Measurements from ENCODE around the gene SASH1. TPM values are rescaled to one million over a fixed set of nuclear protein-coding genes. Genes with fewer than 3 reads are reported as not detected.

The SASH1 gene
- total RNA-seq, 6 experiments from 2014 or later: 66.0 to 91.4 (median 88.4) TPM

DNA sequence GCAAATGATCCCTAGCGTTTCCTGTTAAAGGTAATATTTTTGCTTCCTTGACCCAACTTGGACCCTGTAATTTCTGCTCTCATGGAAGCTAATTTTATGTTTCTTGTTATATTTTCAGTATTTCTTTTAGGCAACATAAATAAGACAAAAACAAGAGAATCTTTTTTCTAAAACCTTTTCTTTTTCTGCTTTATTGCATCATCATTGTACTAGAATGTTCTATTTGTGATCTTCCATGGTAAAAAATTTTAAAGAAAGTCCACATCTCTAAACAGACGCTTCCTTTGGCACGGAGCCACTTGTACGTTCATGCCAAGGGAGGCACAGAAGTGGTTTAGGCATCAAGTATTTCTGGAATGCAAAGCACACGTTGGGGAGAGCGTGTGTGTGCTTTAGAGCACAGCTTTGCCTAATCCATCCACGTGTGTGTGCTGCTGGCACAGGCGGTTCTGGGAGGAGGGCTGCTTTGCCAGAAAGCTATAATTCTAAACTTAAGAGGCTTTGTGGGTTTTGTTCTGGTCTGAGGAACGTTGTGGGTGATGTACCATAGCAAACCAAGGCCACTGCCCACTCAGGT, 98.3 kb downstream of the SASH1 start:
- peaks cover 40% of the 10 kb centered on the region for H3K36me3 Mint-ChIP-seq (ENCODE audit: low read depth)
- DNase-seq: peak; percentile 88
- H3K4me1 Mint-ChIP-seq (ENCODE audit: low read depth): peaks cover 80% of the 10 kb centered on the region
- peak overlapping the region; percentile 80 for H3K4me3 Mint-ChIP-seq
- TF ChIP-seq, protein P1, sequence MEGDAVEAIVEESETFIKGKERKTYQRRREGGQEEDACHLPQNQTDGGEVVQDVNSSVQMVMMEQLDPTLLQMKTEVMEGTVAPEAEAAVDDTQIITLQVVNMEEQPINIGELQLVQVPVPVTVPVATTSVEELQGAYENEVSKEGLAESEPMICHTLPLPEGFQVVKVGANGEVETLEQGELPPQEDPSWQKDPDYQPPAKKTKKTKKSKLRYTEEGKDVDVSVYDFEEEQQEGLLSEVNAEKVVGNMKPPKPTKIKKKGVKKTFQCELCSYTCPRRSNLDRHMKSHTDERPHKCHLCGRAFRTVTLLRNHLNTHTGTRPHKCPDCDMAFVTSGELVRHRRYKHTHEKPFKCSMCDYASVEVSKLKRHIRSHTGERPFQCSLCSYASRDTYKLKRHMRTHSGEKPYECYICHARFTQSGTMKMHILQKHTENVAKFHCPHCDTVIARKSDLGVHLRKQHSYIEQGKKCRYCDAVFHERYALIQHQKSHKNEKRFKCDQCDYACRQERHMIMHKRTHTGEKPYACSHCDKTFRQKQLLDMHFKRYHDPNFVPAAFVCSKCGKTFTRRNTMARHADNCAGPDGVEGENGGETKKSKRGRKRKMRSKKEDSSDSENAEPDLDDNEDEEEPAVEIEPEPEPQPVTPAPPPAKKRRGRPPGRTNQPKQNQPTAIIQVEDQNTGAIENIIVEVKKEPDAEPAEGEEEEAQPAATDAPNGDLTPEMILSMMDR (IDR thresholded peaks at IDR 0.05): no peak
- H3K27me3 Mint-ChIP-seq (ENCODE audit: insufficient read depth): no peaks in the 10 kb centered on the region
- H3K27ac Mint-ChIP-seq: peak overlapping the region; percentile 97
- H3K9me3 Mint-ChIP-seq: no peaks in the 10 kb centered on the region

DNA sequence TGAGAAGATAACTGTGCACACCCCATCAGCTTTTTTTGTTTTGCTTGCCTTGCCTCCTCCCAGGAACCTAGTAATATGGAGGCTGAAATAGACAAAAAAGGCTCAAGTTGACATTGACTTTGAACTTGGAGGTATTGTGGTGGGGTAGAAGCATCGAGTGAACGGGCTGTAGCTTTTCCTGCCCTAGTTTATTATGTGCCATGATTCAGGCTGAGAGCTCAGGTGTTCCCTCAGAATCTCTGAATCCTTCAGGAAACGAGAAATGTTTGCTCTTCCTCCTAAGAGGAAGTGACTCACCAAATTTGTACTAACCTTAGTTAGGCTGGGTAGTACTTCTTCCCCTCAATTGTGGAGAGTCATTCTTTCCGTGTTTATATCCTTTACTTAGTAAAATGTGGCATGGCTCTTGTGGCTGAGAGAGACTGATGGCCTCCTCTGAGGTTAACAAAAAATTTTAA, 98.8 kb downstream of the SASH1 start:
- TF ChIP-seq, protein P1 (IDR thresholded peaks at IDR 0.05): no peak
- Mint-ChIP-seq H3K27me3 (ENCODE audit: insufficient read depth) (no peaks in the 10 kb centered on the region), H3K27ac (peak overlapping the region; percentile 97), H3K36me3 (ENCODE audit: low read depth) (peaks cover 42% of the 10 kb centered on the region), H3K9me3 (no peaks in the 10 kb centered on the region), H3K4me1 (ENCODE audit: low read depth) (peaks cover 84% of the 10 kb centered on the region), H3K4me3 (peak overlapping the region; percentile 80)
- peak; percentile 76 for DNase-seq

DNA sequence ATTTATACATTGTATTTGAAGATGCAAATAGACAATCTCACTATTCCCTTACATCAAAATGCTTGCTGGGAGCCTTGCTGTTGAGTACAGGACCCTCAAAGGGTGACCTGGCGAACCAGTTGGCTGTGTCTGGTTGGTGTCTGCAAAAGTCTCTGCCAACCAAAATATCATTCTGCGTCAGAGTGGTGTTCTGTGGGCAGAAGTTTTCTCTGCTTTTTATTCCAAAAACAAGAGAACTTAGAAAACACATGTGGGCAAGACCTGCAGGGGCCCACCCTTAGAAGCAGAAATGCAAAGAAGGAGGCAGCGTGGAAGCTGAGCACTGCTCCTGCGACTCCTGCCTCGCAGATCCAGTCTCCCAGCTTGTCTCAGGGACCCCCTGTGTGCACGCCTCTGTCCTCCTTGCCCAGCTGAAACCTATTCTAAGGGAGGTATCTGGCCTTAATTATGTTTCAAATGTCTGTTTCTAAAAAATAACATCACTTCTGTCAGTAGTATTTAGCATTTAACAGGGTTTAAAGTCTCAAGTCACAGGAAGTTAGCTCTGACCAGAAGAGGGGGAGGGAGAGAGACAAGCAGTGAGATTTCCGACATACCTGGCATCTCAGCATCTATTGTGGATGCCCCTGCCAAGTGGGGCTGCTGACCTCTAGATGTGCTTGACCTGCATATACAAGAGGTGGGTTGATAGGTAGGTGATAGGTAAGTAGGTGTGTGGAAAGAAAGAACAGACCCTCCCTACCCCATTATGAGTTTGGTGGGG, 101.3 kb downstream of the SASH1 start:
- Mint-ChIP-seq H3K27ac (no peak overlapping the region), H3K4me1 (ENCODE audit: low read depth) (peaks cover 86% of the 10 kb centered on the region)
- no peak for DNase-seq

DNA sequence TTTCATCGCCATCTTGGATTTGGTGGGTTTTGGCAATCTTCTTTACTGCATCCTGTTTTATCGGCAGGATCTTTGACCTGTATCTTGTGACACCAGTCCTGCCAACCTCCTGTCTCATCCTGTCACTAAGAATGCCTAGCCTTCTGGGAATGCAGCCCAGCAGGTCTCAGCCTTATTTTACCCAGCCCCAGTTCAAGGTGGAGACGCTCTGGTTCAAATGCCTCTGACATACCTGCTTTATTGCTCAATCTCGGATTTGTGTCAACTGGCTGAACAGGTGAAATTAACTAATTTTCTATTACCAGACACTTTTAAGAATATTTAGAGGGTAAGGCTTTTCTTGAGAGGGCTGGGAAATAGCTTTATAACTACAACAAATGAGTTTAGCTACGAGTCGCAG, 102.5 kb downstream of the SASH1 start:
- Mint-ChIP-seq H3K4me1 (ENCODE audit: low read depth) (peaks cover 77% of the 10 kb centered on the region), H3K27me3 (ENCODE audit: insufficient read depth) (no peaks in the 10 kb centered on the region), H3K4me3 (peak overlapping the region; percentile 38; the same call in 1 of the 2 replicates), H3K9me3 (no peaks in the 10 kb centered on the region), H3K36me3 (ENCODE audit: low read depth) (peaks cover 61% of the 10 kb centered on the region), H3K27ac (peak overlapping the region; percentile 62)
- no peak for DNase-seq
- TF ChIP-seq, protein P1 (IDR thresholded peaks at IDR 0.05): no peak

More for the DNA sequence above, 101.3 kb downstream of the SASH1 start:
- Mint-ChIP-seq H3K27me3 (ENCODE audit: insufficient read depth) (no peaks in the 10 kb centered on the region), H3K4me3 (no peak overlapping the region), H3K36me3 (ENCODE audit: low read depth) (peaks cover 57% of the 10 kb centered on the region), H3K9me3 (no peaks in the 10 kb centered on the region)
- TF ChIP-seq, protein P1 (IDR thresholded peaks at IDR 0.05): no peak

DNA sequence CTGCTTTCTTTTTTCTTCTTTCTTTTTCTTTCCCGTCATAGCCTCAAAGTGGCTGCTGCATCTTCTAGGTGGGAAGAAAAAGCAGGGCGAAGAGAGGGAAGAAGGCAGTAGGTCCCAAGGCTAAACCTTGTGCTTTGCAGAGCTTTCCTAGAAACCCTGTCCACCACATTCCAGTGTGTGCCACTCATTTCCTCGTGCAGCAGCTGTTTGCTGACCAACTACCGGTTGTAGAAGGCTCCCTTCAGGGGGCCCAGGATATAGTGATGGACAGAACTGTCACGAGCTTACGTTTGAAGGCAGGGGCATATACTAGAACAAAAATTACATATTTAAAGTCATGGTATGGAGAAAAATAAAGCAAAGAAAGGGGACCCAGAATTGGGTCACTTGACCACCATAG, 103.0 kb downstream of the SASH1 start:
- H3K27me3 Mint-ChIP-seq (ENCODE audit: insufficient read depth): no peaks in the 10 kb centered on the region
- H3K27ac Mint-ChIP-seq: peak overlapping the region; percentile 62
- peak overlapping the region; percentile 38; the same call in 1 of the 2 replicates for H3K4me3 Mint-ChIP-seq

More for the DNA sequence above, 103.0 kb downstream of the SASH1 start:
- DNase-seq: peak; percentile 58
- Mint-ChIP-seq H3K36me3 (ENCODE audit: low read depth) (peaks cover 58% of the 10 kb centered on the region), H3K9me3 (no peaks in the 10 kb centered on the region), H3K4me1 (ENCODE audit: low read depth) (peaks cover 73% of the 10 kb centered on the region)
- TF ChIP-seq, protein P1 (IDR thresholded peaks at IDR 0.05): no peak
